Endothelial cell of umbilical vein (primary cell): ENCODE results near the gene CRISPLD2. TPM values are rescaled to one million over a fixed set of nuclear protein-coding genes. Genes with fewer than 3 reads are reported as not detected.

ENCODE experiments used
- BruUV-seq: library from RNA; stranded (reverse); fragments of 400-500 nt; replicated peaks from 2 replicates; lab custom pipeline; 2021; lab: Mats Ljungman, UMichigan
- CTCF ChIA-PET: fragments of 300-600, 350-600 bp; sonication (Branson Sonifier 250); formaldehyde crosslinking; loops from one replicate; lab custom pipeline; 2021; ENCODE audit warnings: antibody characterized with exemption, inconsistent platforms; lab: Charles Lee
- POLR2A ChIA-PET: fragments of 300-600, 350-600 bp; sonication (Branson Sonifier 250); formaldehyde crosslinking; loops from one replicate; lab custom pipeline; 2021; ENCODE audit warnings: antibody characterized with exemption, inconsistent platforms; lab: Charles Lee
- DNase-seq: peaks from one replicate; pipeline ENCODE4 v3.0.0-alpha.2; 2011; ENCODE audit warnings: low read depth, low spot score
- FAIRE-seq: peaks from 2 replicates; lab custom pipeline; 2011; peaks lifted over from hg19 to GRCh38; lab: Jason Lieb, UNC
- H2AFZ ChIP-seq: 2 replicates; pipeline ENCODE4 v1.6.0; 2012; ENCODE audit warnings: low read depth, low read length, control low read depth, inconsistent platforms
- H3K27ac ChIP-seq: 2 replicates; pipeline ENCODE4 v1.5.1; 2011; ENCODE audit warnings: low read depth, mild to moderate bottlenecking, control low read depth, low read length, moderate library complexity; ENCODE audit not compliant: insufficient read depth
- H3K27me3 ChIP-seq, 2 experiments: 2 replicates each; pipeline versions ENCODE4 v1.6.0 to v1.6.1; 2011; ENCODE audit warnings: low read length in 2 of 2, mixed read lengths in 1 of 2; ENCODE audit not compliant: control insufficient read depth in 2 of 2, insufficient read depth in 2 of 2
- H3K36me3 ChIP-seq, 2 experiments: 2 replicates in 1 of 2; 3 replicates in 1 of 2; pipeline ENCODE4 v1.5.1; 2011; ENCODE audit warnings: low read length in 2 of 2, mild to moderate bottlenecking in 1 of 2, moderate library complexity in 1 of 2; ENCODE audit not compliant: control insufficient read depth in 2 of 2, insufficient read depth in 2 of 2; ENCODE audit errors: extremely low read depth in 1 of 2
- H3K4me1 ChIP-seq: 3 replicates; pipeline ENCODE4 v1.5.1; 2011; ENCODE audit warnings: mild to moderate bottlenecking, low read length; ENCODE audit not compliant: control insufficient read depth, insufficient read depth; ENCODE audit errors: extremely low read depth
- H3K4me2 ChIP-seq: 2 replicates; pipeline ENCODE4 v1.6.1; 2011; ENCODE audit warnings: low read length, control low read depth, mixed read lengths; ENCODE audit not compliant: insufficient read depth
- H3K4me3 ChIP-seq, 3 experiments: fragments of 200-600 bp in 1 of 3; sonication (generic), shearing (Covaris generic) in 1 of 3; replicated peaks in 1 of 3; 2 replicates each; pipeline ENCODE4 v1.5.1; 2011 to 2016; ENCODE audit warnings: control low read depth in 3 of 3, low read length in 3 of 3, mild to moderate bottlenecking in 2 of 3, inconsistent platforms in 1 of 3, low read depth in 1 of 3, moderate library complexity in 1 of 3; ENCODE audit not compliant: insufficient read depth in 1 of 3
- H3K79me2 ChIP-seq: 2 replicates; pipeline ENCODE4 v1.6.0; 2012; ENCODE audit warnings: low read length, inconsistent platforms; ENCODE audit not compliant: control insufficient read depth, insufficient read depth
- H3K9ac ChIP-seq: replicated peaks from 2 replicates; pipeline ENCODE3; 2011; ENCODE audit warnings: low read length, control low read depth; ENCODE audit not compliant: insufficient read depth; ENCODE audit errors: extremely low read depth
- H3K9me1 ChIP-seq: replicated peaks from 3 replicates; pipeline ENCODE4 v1.6.0; 2011; ENCODE audit warnings: mild to moderate bottlenecking, low read length; ENCODE audit not compliant: control insufficient read depth, insufficient read depth; ENCODE audit errors: extremely low read depth
- H3K9me3 ChIP-seq: replicated peaks from 2 replicates; pipeline ENCODE4 v1.5.1; 2012; ENCODE audit warnings: low read length, inconsistent platforms; ENCODE audit not compliant: control insufficient read depth, insufficient read depth
- H4K20me1 ChIP-seq: replicated peaks from 2 replicates; pipeline ENCODE3; 2011; ENCODE audit warnings: mild to moderate bottlenecking, low read length; ENCODE audit not compliant: control insufficient read depth, insufficient read depth; ENCODE audit errors: extremely low read depth
- EZH2 ChIP-seq: IDR thresholded peaks from 2 replicates; pipeline ENCODE4 v1.6.1; 2012; ENCODE audit warnings: borderline replicate concordance, low read depth, mild to moderate bottlenecking, moderate library complexity, low read length, inconsistent platforms; ENCODE audit not compliant: severe bottlenecking
- FOS ChIP-seq: IDR thresholded peaks from 2 replicates; pipeline ENCODE4 v1.6.1; 2011; ENCODE audit warnings: mild to moderate bottlenecking, low read length, moderate library complexity, borderline replicate concordance; ENCODE audit not compliant: insufficient read depth
- GATA2 ChIP-seq: IDR thresholded peaks from 2 replicates; pipeline ENCODE4 v1.7.0; 2011; ENCODE audit warnings: low read depth, mild to moderate bottlenecking, moderate library complexity, mixed read lengths, low read length; ENCODE audit not compliant: insufficient read length, insufficient read depth
- MYC ChIP-seq: IDR thresholded peaks from one replicate; pipeline ENCODE4 v1.6.1; 2011; ENCODE audit warnings: mild to moderate bottlenecking, low read depth, low read length
- POLR2A ChIP-seq: IDR thresholded peaks from 2 replicates; pipeline ENCODE4 v1.6.1; 2012; ENCODE audit warnings: low read depth, mild to moderate bottlenecking, control low read depth, low read length
- POLR2AphosphoS5 ChIP-seq: IDR thresholded peaks from 2 replicates; pipeline ENCODE4 v1.6.1; 2012; ENCODE audit warnings: low read depth, mild to moderate bottlenecking, control low read depth, low read length, moderate library complexity; ENCODE audit not compliant: insufficient read depth
- dilution Hi-C: fragments of 300-500 bp; cut with MboI; formaldehyde crosslinking; loops from one replicate; pipeline ENCODE4 v1.15.0; 2019; ENCODE audit warnings: low sequenced_read_pairs; ENCODE audit not compliant: extremely low pct_ligation_motif_present
- intact Hi-C: fragments of 100-400 bp; cut with micrococcal nuclease; formaldehyde crosslinking; loops from one replicate; pipeline ENCODE4 v1.10.0; 2022
- polyA plus RNA-seq, 4 experiments: library from polyadenylated mRNA; depleted of rRNA in 3 of 4; stranded (reverse) in 3 of 4; unstranded in 1 of 4; fragments of >200 nt; gene quantifications; 2 replicates each; pipeline versions ENCODE4 v1.2.1 to v1.2.3, GENCODE V29; 2011 to 2012; ENCODE audit warnings: missing spikeins in 1 of 4
- total RNA-seq: library from RNA; stranded (reverse); gene quantifications from 2 replicates; pipeline ENCODE4 v1.2.3, GENCODE V29; 2021
- TF ChIP-seq, protein P1 (sequence below), 2 donors: IDR thresholded peaks; 1 replicate in 1 of 2; 2 replicates in 1 of 2; pipeline ENCODE4 v1.5.1; 2011; ENCODE audit warnings: low read length in 2 of 2, mild to moderate bottlenecking in 2 of 2, moderate library complexity in 2 of 2, control low read depth in 1 of 2, inconsistent platforms in 1 of 2, low read depth in 1 of 2; ENCODE audit not compliant: insufficient read depth in 1 of 2; ENCODE audit errors: extremely low read depth in 1 of 2

CRISPLD2 gene
- total and polyA plus RNA-seq, 2 donors (not counting 3 experiments of a cell fraction or from before 2014, with no cell fraction given), result 0.14 to 0.73 TPM

DNA sequence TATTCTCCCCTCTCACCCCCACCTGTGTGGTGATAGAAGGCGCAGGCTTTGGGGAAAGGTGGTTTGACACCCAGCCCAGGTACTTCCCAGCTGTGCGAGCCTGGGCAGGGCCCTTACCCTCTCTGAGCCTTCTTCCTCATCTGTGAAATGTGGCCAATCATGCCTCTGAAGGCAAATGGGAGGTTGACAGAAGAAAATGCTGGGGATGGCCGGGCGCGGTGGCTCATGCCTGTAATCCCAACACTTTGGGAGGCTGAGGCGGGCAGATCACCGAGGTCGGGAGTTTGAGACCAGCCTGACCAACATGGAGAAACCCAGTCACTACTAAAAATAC, 43.7 kb downstream of the CRISPLD2 start:
- H3K9me1 ChIP-seq, result no peaks in the 10 kb centered on the region
- no peaks in the 10 kb centered on the region for H3K9me3 ChIP-seq
- H3K27me3 ChIP-seq, result peaks cover 0 to 4% of the 10 kb centered on the region in 2 experiments
- intact Hi-C loops (no loop called here), dilution Hi-C loops (no loop called here)
- no peak overlapping the region for H3K4me2 ChIP-seq
- DNase-seq (no peak), FAIRE-seq (no peak)
- no peak for TF ChIP-seq POLR2AphosphoS5
- TF ChIP-seq MYC, result no peak
- TF ChIP-seq FOS, result no peak
- TF ChIP-seq, protein P1, sequence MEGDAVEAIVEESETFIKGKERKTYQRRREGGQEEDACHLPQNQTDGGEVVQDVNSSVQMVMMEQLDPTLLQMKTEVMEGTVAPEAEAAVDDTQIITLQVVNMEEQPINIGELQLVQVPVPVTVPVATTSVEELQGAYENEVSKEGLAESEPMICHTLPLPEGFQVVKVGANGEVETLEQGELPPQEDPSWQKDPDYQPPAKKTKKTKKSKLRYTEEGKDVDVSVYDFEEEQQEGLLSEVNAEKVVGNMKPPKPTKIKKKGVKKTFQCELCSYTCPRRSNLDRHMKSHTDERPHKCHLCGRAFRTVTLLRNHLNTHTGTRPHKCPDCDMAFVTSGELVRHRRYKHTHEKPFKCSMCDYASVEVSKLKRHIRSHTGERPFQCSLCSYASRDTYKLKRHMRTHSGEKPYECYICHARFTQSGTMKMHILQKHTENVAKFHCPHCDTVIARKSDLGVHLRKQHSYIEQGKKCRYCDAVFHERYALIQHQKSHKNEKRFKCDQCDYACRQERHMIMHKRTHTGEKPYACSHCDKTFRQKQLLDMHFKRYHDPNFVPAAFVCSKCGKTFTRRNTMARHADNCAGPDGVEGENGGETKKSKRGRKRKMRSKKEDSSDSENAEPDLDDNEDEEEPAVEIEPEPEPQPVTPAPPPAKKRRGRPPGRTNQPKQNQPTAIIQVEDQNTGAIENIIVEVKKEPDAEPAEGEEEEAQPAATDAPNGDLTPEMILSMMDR (IDR thresholded peaks at IDR 0.05; ENCODE audit: extremely low read depth in 1 of 2, insufficient read depth in 1 of 2, low read depth in 1 of 2, low read length in 2 of 2), result no peak
- no peak for TF ChIP-seq GATA2
- no peak for TF ChIP-seq POLR2A
- TF ChIP-seq EZH2, result no peak
- H2AFZ ChIP-seq, result no peak overlapping the region
- no peaks in the 10 kb centered on the region for H3K79me2 ChIP-seq
- BruUV-seq, result no TSS peak
- no peaks in the 10 kb centered on the region for H4K20me1 ChIP-seq
- no peak overlapping the region for H3K27ac ChIP-seq
- CTCF ChIA-PET, result interaction anchor here (2.0 kb wide), 1 partner anchor 109 kb away, joined by 5 read pairs; no protein-coding TSS in a partner anchor
- H3K36me3 ChIP-seq, result no peaks in the 10 kb centered on the region
- H3K4me1 ChIP-seq, result no peaks in the 10 kb centered on the region
- POLR2A ChIA-PET, result no interaction called here
- no peak overlapping the region for H3K4me3 ChIP-seq
- no peak overlapping the region for H3K9ac ChIP-seq
